HuH-7 (cell line): ENCODE results near the gene MYO9B.

Source experiments
- DNase-seq: peaks from one replicate; pipeline ENCODE4 v3.0.0; 2011; ENCODE audit warnings: low spot score

The MYO9B gene

DNA sequence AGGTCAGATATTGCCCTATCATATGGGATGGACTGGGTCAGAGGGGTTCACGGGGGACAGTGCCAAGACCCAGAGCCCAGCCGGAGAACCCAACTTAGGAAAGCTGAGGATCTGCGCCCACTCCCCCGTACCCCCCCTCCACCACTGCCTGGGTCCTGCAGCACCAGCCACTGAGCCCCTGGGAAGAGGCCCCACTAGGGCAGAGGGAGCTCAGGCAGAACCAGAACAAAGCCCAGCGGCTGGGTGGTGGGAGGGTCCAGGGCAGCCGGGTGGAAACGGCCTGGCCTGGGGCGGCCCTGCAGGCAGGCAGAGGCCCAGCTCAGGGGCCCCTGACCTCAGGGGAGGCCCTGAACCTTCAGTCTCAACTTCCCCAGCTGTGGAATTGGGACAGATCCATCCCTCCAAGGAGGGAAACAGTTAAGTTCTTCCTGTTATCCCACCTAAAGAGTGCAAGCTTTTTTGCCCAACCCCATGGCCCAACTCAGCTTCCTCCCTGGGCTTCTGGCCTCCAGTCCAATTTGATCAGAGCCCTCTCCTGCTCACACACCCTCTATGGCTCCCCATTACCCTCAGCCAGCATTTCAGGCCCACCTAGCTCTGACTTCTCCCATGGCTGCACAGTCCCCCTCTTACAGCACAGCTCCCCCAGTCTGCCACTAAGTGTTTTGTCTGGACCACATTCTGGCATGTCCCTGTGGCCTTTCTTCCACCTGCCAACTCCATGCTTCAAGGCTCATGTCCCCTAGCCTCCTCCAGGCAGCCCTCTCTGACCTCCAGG lies 167.0 kb downstream of the MYO9B start:
- DNase-seq, result no peak

GRCh38 chr19:17243211-17243829 lies 167.7 kb downstream of the MYO9B start:
- no peak for DNase-seq

DNA sequence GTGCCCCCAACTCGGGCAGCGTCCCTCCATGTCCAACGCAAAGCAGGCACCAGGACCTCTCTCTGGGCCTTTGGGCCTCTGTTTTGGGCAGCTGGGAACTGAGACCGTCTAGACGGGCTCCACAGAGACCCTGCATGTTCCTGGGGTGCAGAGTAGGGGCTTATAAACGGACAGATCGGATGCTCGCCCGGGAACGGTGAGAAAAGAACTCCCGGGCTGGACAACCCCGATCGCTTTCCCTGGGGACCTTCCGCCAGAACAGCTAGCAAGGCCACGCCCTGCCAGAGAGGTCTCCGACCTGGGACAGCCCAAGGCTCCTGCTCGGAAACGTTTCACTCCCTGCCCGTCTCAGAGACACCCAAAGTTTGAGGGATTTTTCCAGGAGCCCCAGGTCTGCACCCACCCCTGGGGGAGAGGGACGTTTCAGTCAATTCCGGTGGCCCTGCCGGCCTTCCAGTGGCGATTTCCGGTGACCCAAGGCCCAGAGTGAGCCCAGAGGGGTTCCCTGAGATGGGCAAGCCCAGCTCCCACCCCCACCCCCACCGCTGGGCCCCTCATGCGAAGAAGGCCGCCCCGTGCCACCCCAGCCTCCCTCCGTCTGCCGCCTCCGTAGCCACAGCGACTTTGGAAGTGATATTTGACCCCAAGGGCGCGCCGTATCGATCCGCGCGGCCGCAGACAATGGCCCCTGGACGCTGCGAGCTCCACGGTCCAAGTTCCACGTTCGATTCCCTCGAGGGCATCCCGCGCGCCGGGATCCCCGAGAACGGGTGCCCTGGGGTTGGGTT lies 168.4 kb downstream of the MYO9B start:
- DNase-seq, result no peak

DNA sequence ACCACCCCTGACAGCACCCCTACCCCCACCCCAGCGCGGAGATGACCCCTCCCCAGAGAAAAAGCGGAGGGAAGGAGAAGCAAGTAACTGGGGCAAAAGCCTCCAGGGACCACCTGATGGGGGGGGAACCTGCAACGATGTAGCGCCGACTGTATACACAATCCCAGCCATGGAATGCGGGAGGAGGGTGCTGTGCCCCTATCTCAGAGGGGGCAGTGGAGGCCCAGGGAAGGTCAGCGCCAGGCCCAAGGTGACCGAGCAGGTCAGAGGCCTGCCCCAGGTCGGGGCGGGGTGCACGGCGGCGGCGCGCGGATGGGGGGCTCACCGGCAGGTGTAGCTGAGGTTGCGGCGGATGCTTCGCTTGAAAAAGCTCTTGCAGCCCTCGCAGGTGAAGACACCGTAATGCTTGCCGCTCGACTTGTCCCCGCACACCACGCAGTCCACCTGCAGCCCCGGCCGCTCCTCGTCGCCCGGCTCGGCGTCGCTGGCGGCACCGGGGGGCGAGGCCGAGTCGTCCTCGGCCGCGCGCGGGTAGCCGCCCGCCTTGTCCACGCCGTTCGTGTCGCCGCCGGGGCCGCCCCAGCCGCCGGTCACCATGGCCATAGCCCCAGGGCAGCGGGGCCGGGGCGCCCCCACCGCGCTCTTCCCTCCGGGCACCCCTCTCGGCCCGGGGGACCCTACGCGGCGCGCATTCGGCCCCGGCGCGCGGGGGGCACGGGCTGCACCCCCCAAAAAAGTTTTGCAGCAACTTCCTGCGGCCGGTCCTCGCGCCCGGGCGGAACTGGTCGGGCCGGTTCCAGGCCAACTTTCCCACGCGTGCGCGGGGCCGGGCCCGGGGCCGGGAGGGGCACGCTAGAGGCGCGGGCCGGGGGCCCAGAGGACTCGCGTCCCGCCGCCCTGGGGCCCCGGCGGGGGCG lies 169.3 kb downstream of the MYO9B start:
- no peak for DNase-seq

GRCh38 chr19:17245535-17245984 lies 170.0 kb downstream of the MYO9B start, which contains the start of gene NR2F6:
Gene NR2F6, minus strand, starts transcription at chr19:17245919. Its CDS starts 699 bp downstream, at chr19:17245220.
- DNase-seq, result no peak

DNA sequence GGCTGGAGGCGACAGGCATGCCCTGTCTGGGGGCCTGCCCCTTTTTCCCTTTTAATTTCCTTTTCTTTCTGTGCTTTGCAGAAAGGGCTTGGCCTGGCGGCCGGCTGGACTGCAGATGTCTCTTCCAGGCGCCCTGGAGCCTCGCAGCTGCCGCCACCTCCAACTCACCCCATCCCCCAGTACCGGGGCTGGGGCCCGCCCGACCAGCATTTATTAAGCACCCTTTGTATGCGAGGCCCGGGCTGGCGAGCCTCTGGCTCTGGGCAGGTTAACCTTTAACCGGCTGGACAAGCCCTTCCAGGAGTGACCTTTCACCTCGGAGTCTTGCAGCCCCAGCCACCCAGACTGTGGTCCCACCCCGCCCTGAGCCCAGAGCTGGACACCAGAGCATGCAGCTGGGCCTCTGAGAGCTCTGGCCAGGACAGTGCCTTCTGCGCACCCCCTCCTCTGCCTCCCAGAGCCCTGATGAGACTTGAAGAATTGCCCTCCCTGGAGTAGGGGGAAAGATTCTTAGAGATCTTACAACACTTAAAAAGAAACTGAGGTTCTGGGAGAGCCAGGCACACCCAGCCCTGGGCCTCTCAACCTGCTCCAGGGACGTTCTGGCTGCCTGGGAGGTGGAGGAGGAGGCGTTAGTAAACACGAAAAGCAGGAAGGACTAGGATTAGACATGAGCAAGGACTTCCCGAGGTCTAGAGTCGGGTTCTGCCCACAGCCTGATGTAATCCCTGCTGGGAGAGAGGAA lies 171.3 kb downstream of the MYO9B start:
- DNase-seq, result peak; percentile 70

GRCh38 chr19:17248011-17248776 lies 172.6 kb downstream of the MYO9B start:
- peak; percentile 65 for DNase-seq

- no peak for DNase-seq
These were observed 174.4 kb downstream of the MYO9B start for GRCh38 chr19:17249887-17250548.

GRCh38 chr19:17254636-17255035 lies 179.1 kb downstream of the MYO9B start:
- no peak for DNase-seq

GRCh38 chr19:17255150-17255621 lies 179.6 kb downstream of the MYO9B start:
- DNase-seq, result no peak

GRCh38 chr19:17256130-17256529 lies 180.6 kb downstream of the MYO9B start:
- DNase-seq, result no peak

DNA sequence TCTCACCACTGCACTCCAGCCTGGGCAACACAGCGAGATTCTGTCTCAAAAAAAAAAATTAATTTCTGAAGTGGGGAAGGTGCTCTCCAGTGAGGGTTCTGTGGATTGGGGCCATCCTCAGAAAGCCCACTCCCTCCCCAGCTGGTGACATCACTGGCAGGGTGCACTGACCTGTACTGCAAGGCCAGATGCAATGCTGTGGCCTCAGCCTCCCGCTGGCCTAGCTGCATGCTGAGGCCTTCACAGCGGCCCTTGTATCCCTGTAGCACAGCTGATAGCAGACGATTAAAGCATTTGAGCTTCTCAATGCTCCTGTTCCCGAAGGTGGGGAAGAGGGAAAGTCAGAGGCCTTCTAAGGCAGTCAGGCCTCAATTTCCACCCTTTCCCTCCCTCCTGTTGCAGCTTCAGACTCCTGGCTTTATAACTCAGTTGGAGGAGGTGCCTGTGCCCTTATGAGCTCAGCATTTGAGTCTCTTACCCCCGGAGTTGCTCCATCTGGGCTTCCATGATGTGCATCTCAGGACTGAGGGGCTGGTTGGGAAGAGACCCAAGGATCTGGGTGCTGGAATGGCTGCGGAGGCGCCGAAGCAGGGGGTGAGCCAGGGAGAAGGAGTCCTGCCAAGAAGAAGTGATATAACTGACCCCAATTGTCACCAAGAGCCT lies 183.7 kb downstream of the MYO9B start:
- DNase-seq, result no peak

DNA sequence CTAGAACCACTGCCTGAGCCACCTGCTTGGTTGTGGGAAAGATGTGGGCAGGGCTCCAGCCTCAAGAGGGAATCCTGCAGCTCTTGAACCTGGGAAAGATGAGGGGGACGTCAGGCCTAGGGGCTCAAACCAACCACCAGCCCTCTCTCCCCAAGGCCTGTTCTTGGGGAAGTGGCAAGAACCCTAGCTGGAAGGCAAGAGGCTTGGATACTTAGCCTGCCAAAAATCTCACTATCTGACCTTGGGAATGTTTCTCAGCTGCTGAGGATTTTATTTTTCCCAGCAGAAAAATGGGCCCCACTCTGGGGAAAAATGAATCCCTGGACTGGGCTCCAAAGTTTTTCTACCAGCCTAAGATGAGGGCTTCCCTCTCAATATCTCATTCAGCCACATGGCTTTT lies 184.4 kb downstream of the MYO9B start:
- DNase-seq, result no peak

- DNase-seq, result peak; percentile 93
These were observed 185.3 kb downstream of the MYO9B start for GRCh38 chr19:17260842-17261325.

DNA sequence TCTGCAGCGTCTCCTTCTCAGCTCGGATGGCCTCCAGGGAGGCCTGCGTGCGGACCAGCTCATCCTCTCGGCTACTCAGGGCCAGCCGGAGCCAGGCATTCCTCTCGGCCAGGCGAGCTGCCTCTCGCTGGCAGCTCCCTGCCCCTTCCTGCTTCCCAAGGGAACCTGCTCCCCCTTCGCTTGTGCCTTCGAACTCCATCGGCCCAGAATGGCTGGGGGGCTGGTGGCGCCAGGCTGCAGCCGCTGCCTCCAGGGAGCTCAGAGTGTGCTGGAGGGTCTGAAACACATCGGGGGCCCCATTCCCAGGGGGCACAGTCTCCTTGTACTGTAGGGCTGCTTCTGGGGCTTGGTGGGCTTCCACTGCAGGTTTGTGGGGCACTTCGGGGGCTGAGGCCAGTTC lies 187.0 kb downstream of the MYO9B start:
- no peak for DNase-seq
